Panc1 (cell line): ENCODE results near the gene RFX8. TPM values are rescaled to one million over a fixed set of nuclear protein-coding genes. Genes with fewer than 3 reads are reported as not detected.
A peak's percentile ranks its signal among the peaks of the same experiment; 100 is the strongest.

Experiments
- ATAC-seq: fragments of 200-7000 bp; cut with Tn5 transposase; 2 replicates; pipeline ENCODE4 v1.9.1; 2020; ENCODE audit warnings: mild to moderate bottlenecking, moderate library complexity
- BruUV-seq: library from RNA; stranded (reverse); fragments of 400-500 nt; replicated peaks from 2 replicates; lab custom pipeline; 2021; lab: Mats Ljungman, UMichigan
- CTCF ChIA-PET: fragments of 300-600 bp; sonication (Branson Sonifier 250); formaldehyde crosslinking; loops from one replicate; lab custom pipeline; 2022; ENCODE audit warnings: antibody characterized with exemption; lab: Charles Lee
- POLR2A ChIA-PET: fragments of 300-600 bp; sonication (Branson Sonifier 250); formaldehyde crosslinking; loops from one replicate; lab custom pipeline; 2022; ENCODE audit warnings: antibody characterized with exemption; lab: Charles Lee
- DNase-seq: peaks from one replicate; pipeline ENCODE4 v3.0.0-alpha.2; 2010; ENCODE audit warnings: low read depth, low spot score
- H3K27ac ChIP-seq: 2 replicates; pipeline ENCODE4 v1.5.1; 2011; ENCODE audit warnings: mild to moderate bottlenecking, low read length, inconsistent platforms
- H3K27me3 ChIP-seq: fragments of 200-500 bp; sonication (Bioruptor generic); 2 replicates; pipeline ENCODE4 v1.6.0; 2014; ENCODE audit warnings: low read length, inconsistent platforms; ENCODE audit not compliant: control insufficient read depth, insufficient read depth
- H3K36me3 ChIP-seq: fragments of 200-500 bp; sonication (Bioruptor generic); 2 replicates; pipeline ENCODE4 v1.5.1; 2014; ENCODE audit warnings: inconsistent platforms, mild to moderate bottlenecking, low read length, moderate library complexity; ENCODE audit not compliant: control insufficient read depth, insufficient read depth
- H3K4me1 ChIP-seq: 2 replicates; pipeline ENCODE4 v1.5.1; 2011; ENCODE audit warnings: inconsistent platforms, mild to moderate bottlenecking, low read length, moderate library complexity; ENCODE audit not compliant: control insufficient read depth, insufficient read depth
- H3K4me3 ChIP-seq, 2 experiments: 2 replicates each; pipeline ENCODE4 v1.5.1; 2011 to 2012; ENCODE audit warnings: low read depth in 2 of 2, low read length in 2 of 2, mild to moderate bottlenecking in 2 of 2, inconsistent platforms in 1 of 2, moderate library complexity in 1 of 2
- H3K9me3 ChIP-seq: fragments of 200-500 bp; sonication (Bioruptor generic); 2 replicates; pipeline ENCODE4 v1.5.1; 2014; ENCODE audit warnings: low read depth, mild to moderate bottlenecking, inconsistent platforms, low read length, moderate library complexity; ENCODE audit not compliant: control insufficient read depth, insufficient read depth
- CTCF ChIP-seq: fragments of 450-650 bp; IDR thresholded peaks from 2 replicates; pipeline ENCODE4 v1.5.1; 2017; ENCODE audit warnings: mild to moderate bottlenecking
- POLR2AphosphoS5 ChIP-seq: IDR thresholded peaks from 2 replicates; pipeline ENCODE4 v1.6.1; 2012; ENCODE audit warnings: mild to moderate bottlenecking, low read depth, low read length, moderate library complexity
- REST ChIP-seq, 2 experiments: IDR thresholded peaks; 2 replicates each; pipeline ENCODE4 v1.6.1; 2011 to 2012; ENCODE audit warnings: low read depth in 2 of 2, control low read depth in 1 of 2, low read length in 1 of 2, mild to moderate bottlenecking in 1 of 2, moderate library complexity in 1 of 2; ENCODE audit not compliant: insufficient read depth in 1 of 2
- SIN3A ChIP-seq: IDR thresholded peaks from 2 replicates; pipeline ENCODE4 v1.6.1; 2012; ENCODE audit warnings: low read depth, mild to moderate bottlenecking, low read length, moderate library complexity, borderline replicate concordance; ENCODE audit not compliant: insufficient read depth
- TCF7L2 ChIP-seq: IDR thresholded peaks from 2 replicates; pipeline ENCODE4 v1.6.1; 2011; ENCODE audit warnings: mild to moderate bottlenecking, low read depth, low read length, inconsistent platforms
- in situ Hi-C: cut with HindIII; loops from 2 replicates; pipeline ENCODE4 v1.10.0; 2016; ENCODE audit warnings: low sequenced_read_pairs, low pct_unique_long_range_greater_than_20kb
- intact Hi-C: fragments of 100-400 bp; cut with micrococcal nuclease; formaldehyde crosslinking; loops from one replicate; pipeline ENCODE4 v1.10.0; 2022; ENCODE audit not compliant: unreplicated experiment
- total RNA-seq: library from RNA; stranded (reverse); gene quantifications from one replicate; pipeline ENCODE4 v1.2.1, GENCODE V29; 2021; ENCODE audit not compliant: unreplicated experiment

RFX8 gene
- total RNA-seq, 1 experiment from 2014 or later = not detected

DNA sequence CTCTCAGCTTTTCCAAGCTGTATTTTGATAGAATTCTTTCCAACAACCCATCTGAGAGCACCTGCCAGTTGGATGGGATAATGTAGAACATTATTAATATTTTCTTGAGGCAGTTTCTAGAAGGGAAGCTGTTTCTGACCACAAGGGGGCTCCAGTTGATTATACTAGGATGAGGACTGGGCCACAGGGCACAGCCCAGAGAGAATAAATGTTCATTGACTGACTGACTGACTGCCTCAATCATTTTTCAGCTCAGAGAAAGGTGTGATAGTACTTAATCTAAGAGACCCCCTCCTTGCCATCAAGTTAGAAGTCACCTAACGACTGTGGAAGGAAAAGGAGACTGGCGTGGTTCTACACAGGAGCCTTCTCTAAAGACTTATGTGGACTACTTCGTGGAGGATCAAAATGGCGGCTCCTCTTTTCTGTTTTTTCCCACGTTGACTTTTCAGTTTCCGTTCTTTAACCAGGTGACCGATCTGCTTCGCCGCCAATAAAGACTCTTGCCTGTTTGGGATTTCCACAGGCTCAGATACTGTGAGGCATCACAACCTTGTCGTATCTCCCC lies 55.7 kb downstream of the RFX8 start:
- peak; percentile 82 for TF ChIP-seq CTCF
- no peak for TF ChIP-seq POLR2AphosphoS5
- Histone ChIP-seq H3K9me3 (no peaks in the 10 kb centered on the region), H3K4me3 (no peak overlapping the region), H3K27me3 (no peaks in the 10 kb centered on the region), H3K36me3 (no peaks in the 10 kb centered on the region), H3K27ac (no peak overlapping the region), H3K4me1 (no peaks in the 10 kb centered on the region)
- intact Hi-C loops (loop anchor here (10.0 kb wide), 1 partner anchor 416 kb away; no protein-coding TSS in a partner anchor), in situ Hi-C loops (no loop called here)
- ChIA-PET CTCF (interaction anchor here (0.6 to 1.3 kb wide), 4 partner anchors 31 to 822 kb away, joined by 3 to 4 read pairs (median 3); no protein-coding TSS in a partner anchor), POLR2A (no interaction called here)
- no TSS peak for BruUV-seq
- peak; percentile 33 for DNase-seq
- ATAC-seq = peak; percentile 94

DNA sequence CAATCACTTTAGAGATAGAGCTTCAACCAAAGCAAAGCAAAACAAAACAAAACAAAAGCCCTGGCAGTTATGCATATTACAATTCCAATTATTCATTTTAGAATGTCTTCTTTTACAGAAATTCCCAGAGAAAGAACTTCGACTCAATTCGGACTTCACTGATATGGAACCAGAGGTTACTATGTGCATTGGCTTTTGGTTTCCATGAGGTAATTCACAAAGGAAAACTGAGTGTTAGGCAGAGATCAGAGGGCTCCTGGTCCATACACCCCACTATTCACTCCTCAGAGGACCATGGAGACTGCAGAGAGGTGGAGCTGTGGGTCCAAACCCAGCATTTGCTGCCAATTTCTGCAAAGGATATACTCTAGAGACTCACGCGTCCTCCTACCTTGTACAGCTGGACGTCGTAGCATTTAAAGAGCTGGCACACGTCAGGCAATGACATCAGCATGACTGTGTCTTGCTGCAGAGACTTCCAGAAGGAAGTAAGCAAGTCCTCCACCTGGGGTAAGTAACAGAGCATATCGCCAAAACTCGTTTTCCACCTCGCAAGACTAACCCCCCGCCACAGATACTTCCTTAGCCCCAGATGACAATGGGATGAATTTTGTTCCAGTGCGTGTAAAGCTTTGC lies 56.3 kb downstream of the RFX8 start:
- POLR2A ChIA-PET = no interaction called here
- intact Hi-C loops = loop anchor here (10.0 kb wide), 1 partner anchor 416 kb away; no protein-coding TSS in a partner anchor
- CTCF ChIA-PET = interaction anchor here (0.6 to 1.3 kb wide), 4 partner anchors 30 to 822 kb away, joined by 3 to 4 read pairs (median 3); no protein-coding TSS in a partner anchor
- Histone ChIP-seq H3K9me3 (no peaks in the 10 kb centered on the region), H3K4me1 (no peaks in the 10 kb centered on the region), H3K27me3 (no peaks in the 10 kb centered on the region), H3K36me3 (no peaks in the 10 kb centered on the region), H3K4me3 (no peak overlapping the region), H3K27ac (no peak overlapping the region)
- no peak for DNase-seq
- TF ChIP-seq REST (IDR thresholded peaks at IDR 0.05; ENCODE audit: insufficient read depth in 1 of 2, low read depth in 2 of 2, low read length in 1 of 2) (no peak), TCF7L2 (no peak), POLR2AphosphoS5 (no peak), SIN3A (no peak), CTCF (no peak)
- no TSS peak for BruUV-seq
- peak; percentile 43; the same call in 1 of the 2 replicates for ATAC-seq
- in situ Hi-C loops = no loop called here
